ENCODE data around the gene ABHD16A. TPM values are rescaled to one million over a fixed set of nuclear protein-coding genes. Genes with fewer than 3 reads are reported as not detected.

ABHD16A gene
- total and polyA plus RNA-seq, 2 of the 13 experiments (the other 11 are each of a cell fraction or from before 2014, with no cell fraction given): 43.5 to 45.4 TPM

DNA sequence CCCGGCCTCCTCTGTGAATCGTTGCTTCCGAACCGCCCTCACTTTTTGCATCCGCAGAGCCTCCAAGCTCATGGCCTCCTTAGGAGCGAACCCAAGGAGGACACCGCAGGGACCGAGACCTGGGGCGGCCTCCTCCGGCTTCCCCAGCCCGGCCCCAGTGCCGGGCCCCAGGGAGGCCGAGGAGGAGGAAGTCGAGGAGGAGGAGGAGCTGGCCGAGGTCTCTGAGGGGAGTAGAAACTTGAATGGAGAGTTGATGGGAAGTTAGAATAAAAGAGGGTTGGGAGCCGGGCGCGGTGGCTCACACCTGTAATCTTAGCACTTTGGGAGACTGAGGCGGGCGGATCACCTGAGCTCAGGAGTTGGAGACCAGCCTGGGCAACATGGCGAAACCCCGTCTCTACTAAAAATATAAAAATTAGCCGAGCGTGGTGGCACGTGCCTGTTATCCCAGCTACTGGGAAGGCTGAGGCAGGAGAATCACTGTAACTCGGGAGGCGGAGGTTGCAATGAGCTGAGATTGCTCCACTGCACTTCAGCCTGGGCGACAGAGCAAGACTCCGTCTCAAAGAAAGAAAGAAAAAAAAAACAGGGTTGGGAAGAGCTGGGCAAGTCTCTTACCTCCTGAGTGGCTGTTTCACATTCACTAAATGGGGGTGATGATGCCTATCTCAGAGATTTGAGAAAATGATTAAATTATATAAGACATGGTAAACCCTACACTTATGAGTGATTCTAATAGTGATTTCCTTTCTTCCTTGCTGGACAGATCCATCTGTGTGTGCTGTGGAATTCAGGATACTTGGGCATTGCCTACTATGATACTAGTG lies 37.5 kb upstream of the ABHD16A start (continued):
- TF ChIP-seq, protein P1, sequence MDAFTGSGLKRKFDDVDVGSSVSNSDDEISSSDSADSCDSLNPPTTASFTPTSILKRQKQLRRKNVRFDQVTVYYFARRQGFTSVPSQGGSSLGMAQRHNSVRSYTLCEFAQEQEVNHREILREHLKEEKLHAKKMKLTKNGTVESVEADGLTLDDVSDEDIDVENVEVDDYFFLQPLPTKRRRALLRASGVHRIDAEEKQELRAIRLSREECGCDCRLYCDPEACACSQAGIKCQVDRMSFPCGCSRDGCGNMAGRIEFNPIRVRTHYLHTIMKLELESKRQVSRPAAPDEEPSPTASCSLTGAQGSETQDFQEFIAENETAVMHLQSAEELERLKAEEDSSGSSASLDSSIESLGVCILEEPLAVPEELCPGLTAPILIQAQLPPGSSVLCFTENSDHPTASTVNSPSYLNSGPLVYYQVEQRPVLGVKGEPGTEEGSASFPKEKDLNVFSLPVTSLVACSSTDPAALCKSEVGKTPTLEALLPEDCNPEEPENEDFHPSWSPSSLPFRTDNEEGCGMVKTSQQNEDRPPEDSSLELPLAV (CRISPR knock-in tag; conservative IDR thresholded peaks at IDR 0.05; ENCODE audit: low read depth): no peak
- TF ChIP-seq RORA (CRISPR knock-in tag; IDR thresholded peaks at IDR 0.05) (no peak), ZNF207 (IDR thresholded peaks at IDR 0.05; ENCODE audit: borderline replicate concordance) (no peak), SALL2 (CRISPR knock-in tag; IDR thresholded peaks at IDR 0.05) (no peak), ZFYVE20 (CRISPR knock-in tag; IDR thresholded peaks at IDR 0.05; ENCODE audit: borderline replicate concordance, low read depth) (no peak), SOX5 (CRISPR knock-in tag; IDR thresholded peaks at IDR 0.05; ENCODE audit: borderline replicate concordance) (no peak), REPIN1 (CRISPR knock-in tag; IDR thresholded peaks at IDR 0.05; ENCODE audit: borderline replicate concordance, low read depth) (no peak)
- TF ChIP-seq, protein P2, sequence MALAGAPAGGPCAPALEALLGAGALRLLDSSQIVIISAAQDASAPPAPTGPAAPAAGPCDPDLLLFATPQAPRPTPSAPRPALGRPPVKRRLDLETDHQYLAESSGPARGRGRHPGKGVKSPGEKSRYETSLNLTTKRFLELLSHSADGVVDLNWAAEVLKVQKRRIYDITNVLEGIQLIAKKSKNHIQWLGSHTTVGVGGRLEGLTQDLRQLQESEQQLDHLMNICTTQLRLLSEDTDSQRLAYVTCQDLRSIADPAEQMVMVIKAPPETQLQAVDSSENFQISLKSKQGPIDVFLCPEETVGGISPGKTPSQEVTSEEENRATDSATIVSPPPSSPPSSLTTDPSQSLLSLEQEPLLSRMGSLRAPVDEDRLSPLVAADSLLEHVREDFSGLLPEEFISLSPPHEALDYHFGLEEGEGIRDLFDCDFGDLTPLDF (CRISPR knock-in tag; IDR thresholded peaks at IDR 0.05): no peak
- TF ChIP-seq, protein P3, sequence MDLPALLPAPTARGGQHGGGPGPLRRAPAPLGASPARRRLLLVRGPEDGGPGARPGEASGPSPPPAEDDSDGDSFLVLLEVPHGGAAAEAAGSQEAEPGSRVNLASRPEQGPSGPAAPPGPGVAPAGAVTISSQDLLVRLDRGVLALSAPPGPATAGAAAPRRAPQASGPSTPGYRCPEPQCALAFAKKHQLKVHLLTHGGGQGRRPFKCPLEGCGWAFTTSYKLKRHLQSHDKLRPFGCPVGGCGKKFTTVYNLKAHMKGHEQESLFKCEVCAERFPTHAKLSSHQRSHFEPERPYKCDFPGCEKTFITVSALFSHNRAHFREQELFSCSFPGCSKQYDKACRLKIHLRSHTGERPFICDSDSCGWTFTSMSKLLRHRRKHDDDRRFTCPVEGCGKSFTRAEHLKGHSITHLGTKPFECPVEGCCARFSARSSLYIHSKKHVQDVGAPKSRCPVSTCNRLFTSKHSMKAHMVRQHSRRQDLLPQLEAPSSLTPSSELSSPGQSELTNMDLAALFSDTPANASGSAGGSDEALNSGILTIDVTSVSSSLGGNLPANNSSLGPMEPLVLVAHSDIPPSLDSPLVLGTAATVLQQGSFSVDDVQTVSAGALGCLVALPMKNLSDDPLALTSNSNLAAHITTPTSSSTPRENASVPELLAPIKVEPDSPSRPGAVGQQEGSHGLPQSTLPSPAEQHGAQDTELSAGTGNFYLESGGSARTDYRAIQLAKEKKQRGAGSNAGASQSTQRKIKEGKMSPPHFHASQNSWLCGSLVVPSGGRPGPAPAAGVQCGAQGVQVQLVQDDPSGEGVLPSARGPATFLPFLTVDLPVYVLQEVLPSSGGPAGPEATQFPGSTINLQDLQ (CRISPR knock-in tag; IDR thresholded peaks at IDR 0.05): peak; percentile 28; the same call in 1 of the 2 replicates
